Vagina (tissue), 2 donors: ENCODE results near the gene NAV1.

Experiments used
- CTCF ChIP-seq, 3 experiments: fragments of 450-650 bp in 2 of 3; fragments of 200-600 bp in 1 of 3; sonication (generic) in 1 of 3; IDR thresholded peaks; one replicate each; pipeline ENCODE4 v1.5.1; 2017 to 2019; ENCODE audit warnings: antibody characterized with exemption in 3 of 3, mild to moderate bottlenecking in 2 of 3, moderate library complexity in 2 of 3
- POLR2A ChIP-seq, 2 donors: fragments of 450-650 bp; IDR thresholded peaks; one replicate each; pipeline ENCODE4 v1.6.1; 2017; ENCODE audit warnings: antibody characterized with exemption in 2 of 2, mild to moderate bottlenecking in 2 of 2, moderate library complexity in 2 of 2
- POLR2AphosphoS5 ChIP-seq, 2 donors: sonication (generic); formaldehyde crosslinking; IDR thresholded peaks; one replicate each; pipeline ENCODE4 v1.9.0; 2017; ENCODE audit warnings: antibody characterized with exemption in 2 of 2, mild to moderate bottlenecking in 2 of 2, low read depth in 1 of 2; ENCODE audit not compliant: insufficient read depth in 1 of 2

DNA sequence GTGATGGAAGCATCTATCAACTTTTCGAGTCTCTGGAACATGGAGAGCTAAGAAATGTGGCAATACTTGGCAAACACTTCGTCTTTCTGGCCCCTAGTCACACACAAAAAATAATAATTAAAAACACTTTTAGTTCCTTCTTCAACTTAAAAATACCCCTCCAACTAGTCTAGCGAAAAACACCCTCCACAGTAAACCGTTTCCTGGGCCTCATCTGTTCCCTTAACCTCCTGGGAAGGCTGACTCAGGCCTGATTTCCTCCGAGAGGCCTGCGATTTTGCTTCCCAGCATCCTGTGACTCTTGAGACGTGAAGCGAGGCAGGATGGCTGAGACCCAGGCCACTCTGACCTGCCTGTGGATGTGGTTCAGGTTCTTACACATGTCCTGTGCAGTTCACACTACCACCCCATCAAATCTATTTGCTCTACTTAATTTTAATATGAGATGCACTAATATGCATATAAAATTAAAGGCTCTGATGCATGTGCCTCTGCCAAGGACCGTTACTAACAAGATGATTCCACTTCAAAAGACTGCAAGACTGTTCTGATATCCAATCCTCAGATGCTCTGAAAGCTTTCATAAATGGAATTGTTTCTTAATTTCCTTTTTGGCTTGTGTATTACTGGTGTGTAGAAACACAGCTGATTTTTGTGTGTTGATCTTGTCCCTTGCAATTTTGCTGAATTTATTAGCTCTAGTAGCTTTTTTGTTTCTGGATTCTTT, 3.5 kb downstream of the NAV1 start:
- TF ChIP-seq CTCF (IDR thresholded peaks at IDR 0.05) (no peak), POLR2A (IDR thresholded peaks at IDR 0.05) (no peak), POLR2AphosphoS5 (IDR thresholded peaks at IDR 0.05; ENCODE audit: insufficient read depth in 1 of 2, low read depth in 1 of 2) (peak in 1 of 2 donors; percentile 46)
